ENCODE data around the gene SLC22A23.

GRCh38 chr6:3321875-3322274 lies 135.0 kb downstream of the SLC22A23 start:
- TF ChIP-seq CTCF (IDR thresholded peaks at IDR 0.05) (no peak), POLR2AphosphoS5 (IDR thresholded peaks at IDR 0.05) (no peak), POLR2A (IDR thresholded peaks at IDR 0.05) (no peak)
